MM.1S (cell line): Measurements from ENCODE around the gene PACS2.

ENCODE experiments used
- EZH2 ChIP-seq: fragments of 300-600 bp; sonication (generic); optimal IDR thresholded peaks from 2 replicates; pipeline ENCODE3; 2017; ENCODE audit warnings: low read depth, mild to moderate bottlenecking, antibody characterized with exemption, low read length, mixed read lengths
- TF ChIP-seq, protein P1 (sequence below): fragments of 300-600 bp; sonication (generic); IDR thresholded peaks from 2 replicates; pipeline ENCODE4 v1.5.1; 2016; ENCODE audit warnings: antibody characterized with exemption, low read length, mixed read lengths

DNA sequence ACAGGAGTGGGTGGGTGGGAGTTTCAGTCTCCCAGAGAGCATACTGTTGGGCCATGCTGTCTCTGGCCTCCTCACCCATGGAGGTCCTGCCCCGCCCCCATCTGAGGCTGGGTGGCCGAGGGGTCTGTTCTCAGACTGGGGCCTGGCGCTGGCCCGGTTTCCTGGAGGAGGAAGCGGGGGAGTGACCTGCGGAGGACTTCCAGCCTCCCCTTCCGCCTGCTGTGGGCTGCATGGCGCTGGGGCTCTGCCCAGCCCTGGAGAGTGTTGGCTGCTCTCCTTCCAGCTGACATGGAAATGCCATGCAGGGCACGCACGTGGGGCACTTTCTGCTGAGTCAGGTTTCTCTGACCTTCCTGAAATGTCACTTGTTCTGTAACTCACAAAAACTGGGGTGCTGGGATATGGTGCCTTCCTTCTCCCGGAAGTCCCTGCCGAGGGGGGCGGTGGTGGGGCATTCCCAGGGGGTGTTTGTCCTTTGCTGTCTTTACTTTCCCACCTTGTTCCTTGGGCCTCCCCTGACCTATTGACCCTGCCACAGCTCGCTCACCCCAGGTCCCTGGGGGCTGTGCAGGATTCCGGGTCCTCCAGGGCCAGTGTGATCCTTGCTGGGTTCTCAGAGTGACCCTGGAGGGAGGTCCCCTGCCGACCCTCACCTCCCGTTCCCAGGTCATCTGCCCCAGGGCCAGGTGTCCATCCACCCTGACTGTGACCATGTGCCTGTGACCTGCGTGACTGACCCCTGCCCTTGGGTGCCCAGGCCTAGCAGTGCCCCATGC is 23.6 kb downstream of the PACS2 start:
- no peak for TF ChIP-seq EZH2
- TF ChIP-seq, protein P1, sequence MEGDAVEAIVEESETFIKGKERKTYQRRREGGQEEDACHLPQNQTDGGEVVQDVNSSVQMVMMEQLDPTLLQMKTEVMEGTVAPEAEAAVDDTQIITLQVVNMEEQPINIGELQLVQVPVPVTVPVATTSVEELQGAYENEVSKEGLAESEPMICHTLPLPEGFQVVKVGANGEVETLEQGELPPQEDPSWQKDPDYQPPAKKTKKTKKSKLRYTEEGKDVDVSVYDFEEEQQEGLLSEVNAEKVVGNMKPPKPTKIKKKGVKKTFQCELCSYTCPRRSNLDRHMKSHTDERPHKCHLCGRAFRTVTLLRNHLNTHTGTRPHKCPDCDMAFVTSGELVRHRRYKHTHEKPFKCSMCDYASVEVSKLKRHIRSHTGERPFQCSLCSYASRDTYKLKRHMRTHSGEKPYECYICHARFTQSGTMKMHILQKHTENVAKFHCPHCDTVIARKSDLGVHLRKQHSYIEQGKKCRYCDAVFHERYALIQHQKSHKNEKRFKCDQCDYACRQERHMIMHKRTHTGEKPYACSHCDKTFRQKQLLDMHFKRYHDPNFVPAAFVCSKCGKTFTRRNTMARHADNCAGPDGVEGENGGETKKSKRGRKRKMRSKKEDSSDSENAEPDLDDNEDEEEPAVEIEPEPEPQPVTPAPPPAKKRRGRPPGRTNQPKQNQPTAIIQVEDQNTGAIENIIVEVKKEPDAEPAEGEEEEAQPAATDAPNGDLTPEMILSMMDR, result no peak
